IMR-90 (cell line): ENCODE results near the gene TRAP1. TPM values are rescaled to one million over a fixed set of nuclear protein-coding genes. Genes with fewer than 3 reads are reported as not detected.

Experiments
- ATAC-seq: fragments of 200-7000 bp; cut with Tn5 transposase; 2 replicates; pipeline ENCODE4 v1.9.1; 2020; ENCODE audit warnings: low read depth, mild to moderate bottlenecking, moderate library complexity
- BruUV-seq: library from RNA; stranded (reverse); fragments of 400-500 nt; replicated peaks from 2 replicates; lab custom pipeline; 2021; lab: Mats Ljungman, UMichigan
- CTCF ChIA-PET: fragments of 300-600 bp; formaldehyde crosslinking; extraction: SDS; loops from one replicate; lab custom pipeline; 2021; ENCODE audit warnings: antibody characterized with exemption; lab: Yijun Ruan, JAX
- POLR2A ChIA-PET: fragments of 300-600 bp; sonication (Branson Sonifier 250); formaldehyde crosslinking; loops from one replicate; lab custom pipeline; 2022; ENCODE audit warnings: antibody characterized with exemption; ENCODE audit not compliant: unreplicated experiment; lab: Charles Lee
- DNase-seq: peaks from one replicate; pipeline ENCODE4 v3.0.0; 2013
- H2AFZ ChIP-seq: replicated peaks from 2 replicates; pipeline ENCODE3; 2013; ENCODE audit warnings: low read length, mild to moderate bottlenecking; ENCODE audit not compliant: poor library complexity
- H2AK5ac ChIP-seq: 2 replicates; pipeline ENCODE4 v1.6.1; 2013; ENCODE audit warnings: low read depth, low read length, inconsistent platforms
- H2AK9ac ChIP-seq: replicated peaks from 2 replicates; pipeline ENCODE3; 2013; ENCODE audit warnings: mild to moderate bottlenecking, low read depth, low read length, moderate library complexity; ENCODE audit not compliant: poor library complexity
- H2BK120ac ChIP-seq: 2 replicates; pipeline ENCODE4 v1.6.1; 2013; ENCODE audit warnings: low read depth, low read length, inconsistent platforms
- H2BK15ac ChIP-seq: 3 replicates; pipeline ENCODE4 v1.6.1; 2013; ENCODE audit warnings: low read depth, low read length, inconsistent platforms
- H2BK20ac ChIP-seq: 2 replicates; pipeline ENCODE4 v1.6.1; 2013; ENCODE audit warnings: low read depth, mild to moderate bottlenecking, inconsistent platforms, low read length, moderate library complexity
- H2BK5ac ChIP-seq: 2 replicates; pipeline ENCODE4 v1.6.1; 2013; ENCODE audit warnings: mild to moderate bottlenecking, low read depth, low read length, inconsistent platforms; ENCODE audit not compliant: poor library complexity, severe bottlenecking
- H3K14ac ChIP-seq: replicated peaks from 2 replicates; pipeline ENCODE4 v1.6.1; 2013; ENCODE audit warnings: low read depth, low read length, inconsistent platforms
- H3K18ac ChIP-seq: 2 replicates; pipeline ENCODE4 v1.6.1; 2013; ENCODE audit warnings: low read depth, low read length, control low read depth
- H3K23ac ChIP-seq: 2 replicates; pipeline ENCODE4 v1.6.1; 2013; ENCODE audit warnings: low read depth, low read length, inconsistent platforms
- H3K27ac ChIP-seq: 2 replicates; pipeline ENCODE4 v1.5.1; 2013; ENCODE audit warnings: mild to moderate bottlenecking, control low read depth, low read length; ENCODE audit not compliant: insufficient read depth
- H3K27me3 ChIP-seq: 2 replicates; pipeline ENCODE4 v1.6.1; 2013; ENCODE audit warnings: low read length; ENCODE audit not compliant: control insufficient read depth, insufficient read depth
- H3K36me3 ChIP-seq: 2 replicates; pipeline ENCODE4 v1.6.1; 2013; ENCODE audit warnings: low read length, mixed read lengths; ENCODE audit not compliant: control insufficient read depth, insufficient read depth
- H3K4ac ChIP-seq: 2 replicates; pipeline ENCODE4 v1.6.1; 2013; ENCODE audit warnings: low read depth, low read length, inconsistent platforms
- H3K4me1 ChIP-seq: 2 replicates; pipeline ENCODE4 v1.6.1; 2013; ENCODE audit warnings: low read length, mixed read lengths; ENCODE audit not compliant: control insufficient read depth, insufficient read depth
- H3K4me2 ChIP-seq: 2 replicates; pipeline ENCODE4 v1.6.1; 2013; ENCODE audit warnings: low read depth, mild to moderate bottlenecking, control low read depth, low read length, moderate library complexity
- H3K4me3 ChIP-seq: 2 replicates; pipeline ENCODE4 v1.5.1; 2013; ENCODE audit warnings: low read depth, mild to moderate bottlenecking, control low read depth, low read length, moderate library complexity; ENCODE audit not compliant: insufficient read depth
- H3K56ac ChIP-seq: 2 replicates; pipeline ENCODE4 v1.6.1; 2013; ENCODE audit warnings: low read length, inconsistent platforms; ENCODE audit not compliant: insufficient read depth; ENCODE audit errors: extremely low read depth
- H3K79me1 ChIP-seq, 2 experiments: 2 replicates each; pipeline ENCODE4 v1.6.1; 2013; ENCODE audit warnings: low read length in 2 of 2, inconsistent platforms in 1 of 2, low read depth in 1 of 2
- H3K9ac ChIP-seq: 2 replicates; pipeline ENCODE4 v1.6.1; 2013; ENCODE audit warnings: low read depth, low read length, control low read depth
- H3K9me1 ChIP-seq: 2 replicates; pipeline ENCODE4 v1.6.1; 2013; ENCODE audit warnings: low read length, inconsistent platforms; ENCODE audit not compliant: insufficient read depth
- H3K9me3 ChIP-seq: 2 replicates; pipeline ENCODE4 v1.6.1; 2013; ENCODE audit warnings: low read length; ENCODE audit not compliant: control insufficient read depth, insufficient read depth
- H4K20me1 ChIP-seq: 2 replicates; pipeline ENCODE4 v1.6.1; 2013; ENCODE audit warnings: low read length, inconsistent platforms; ENCODE audit not compliant: insufficient read depth
- H4K5ac ChIP-seq: 2 replicates; pipeline ENCODE4 v1.6.1; 2013; ENCODE audit warnings: mild to moderate bottlenecking, low read depth, low read length, control low read depth
- H4K8ac ChIP-seq, 2 experiments: 2 replicates each; pipeline ENCODE4 v1.6.1; 2013; ENCODE audit warnings: low read depth in 2 of 2, low read length in 2 of 2, control low read depth in 1 of 2, inconsistent platforms in 1 of 2
- H4K91ac ChIP-seq: 2 replicates; pipeline ENCODE4 v1.6.1; 2013; ENCODE audit warnings: low read depth, low read length, inconsistent platforms; ENCODE audit not compliant: insufficient read depth
- BHLHE40 ChIP-seq: fragments of 150-350 bp; IDR thresholded peaks from 2 replicates; pipeline ENCODE4 v1.6.1; 2016; ENCODE audit warnings: mild to moderate bottlenecking, low read depth, low read length
- CEBPB ChIP-seq: IDR thresholded peaks from 2 replicates; pipeline ENCODE4 v1.6.1; 2012; ENCODE audit warnings: low read depth, low read length, improper control_type of control experiment
- CHD1 ChIP-seq: IDR thresholded peaks from 2 replicates; pipeline ENCODE4 v1.6.1; 2012; ENCODE audit warnings: low read depth, low read length, improper control_type of control experiment
- MAFK ChIP-seq: IDR thresholded peaks from 2 replicates; pipeline ENCODE4 v1.6.1; 2012; ENCODE audit warnings: low read depth, low read length, improper control_type of control experiment
- MAZ ChIP-seq: IDR thresholded peaks from 2 replicates; pipeline ENCODE4 v1.6.1; 2012; ENCODE audit warnings: low read depth, mild to moderate bottlenecking, low read length, improper control_type of control experiment, moderate library complexity, borderline replicate concordance
- MXI1 ChIP-seq: IDR thresholded peaks from 2 replicates; pipeline ENCODE4 v1.6.1; 2012; ENCODE audit warnings: low read depth, mild to moderate bottlenecking, low read length, moderate library complexity, borderline replicate concordance
- NFE2L2 ChIP-seq: fragments of 150-350 bp; IDR thresholded peaks from 2 replicates; pipeline ENCODE4 v1.6.1; 2016; ENCODE audit warnings: low read depth, mild to moderate bottlenecking, low read length
- RAD21 ChIP-seq: IDR thresholded peaks from 2 replicates; pipeline ENCODE4 v1.6.1; 2012; ENCODE audit warnings: low read length, improper control_type of control experiment
- USF2 ChIP-seq: fragments of 150-350 bp; IDR thresholded peaks from 2 replicates; pipeline ENCODE4 v1.6.1; 2017; ENCODE audit warnings: mild to moderate bottlenecking, antibody characterized with exemption, low read length, low read depth
- WGBS, 2 experiments: methylation state at CpG; one replicate each; pipeline versions ENCODE4 v1.1.5 to v1.1.7; 2013; ENCODE audit warnings: missing lambda C conversion rate in 2 of 2; ENCODE audit not compliant: insufficient read length in 1 of 2; ENCODE audit errors: extremely low coverage in 2 of 2; 5-methylcytosine and 5-hydroxymethylcytosine counted together
- dilution Hi-C: fragments of 300-500 bp; cut with HindIII; formaldehyde crosslinking; loops from one replicate; pipeline ENCODE4 v1.14.3; 2018; ENCODE audit warnings: low sequenced_read_pairs; ENCODE audit not compliant: unreplicated experiment
- in situ Hi-C: fragments of 300-500 bp; cut with MboI; formaldehyde crosslinking; loops from 3 replicates; pipeline ENCODE4 v1.14.3; 2019; ENCODE audit warnings: low sequenced_read_pairs, inconsistent platforms, mixed read lengths
- intact Hi-C: fragments of 100-400 bp; cut with micrococcal nuclease; formaldehyde crosslinking; loops from 2 replicates; pipeline ENCODE4 v1.10.0; 2022
- polyA plus RNA-seq, 3 experiments: library from polyadenylated mRNA; depleted of rRNA; stranded (reverse); fragments of >200 nt; gene quantifications; 2 replicates each; pipeline ENCODE4 v1.2.3, GENCODE V29; 2012; ENCODE audit warnings: low replicate concordance in 1 of 3
- total RNA-seq: library from RNA; depleted of rRNA; stranded (reverse); fragments of >200 nt; gene quantifications from 2 replicates; pipeline ENCODE4 v1.2.3, GENCODE V29; 2012

TRAP1 gene
- total and polyA plus RNA-seq, 2 of the 4 experiments (the other 2 are of a cell fraction): 139 to 145 TPM

GRCh38 chr16:3645504-3646347 is 71.6 kb downstream of the TRAP1 start:
- Histone ChIP-seq H3K18ac (peak overlapping the region; percentile 46; the same call in 1 of the 2 replicates), H4K5ac (no peak overlapping the region; the same call in 1 of the 2 replicates), H4K8ac (peak overlapping the region in 1 of 2 experiments; percentile 61; a peak in 1 of 4 replicates), H2BK5ac (no peak overlapping the region), H3K9me3 (no peaks in the 10 kb centered on the region), H3K36me3 (peaks cover 7% of the 10 kb centered on the region; the same call in 1 of the 2 replicates), H3K27ac (peak overlapping the region; percentile 37; the same call in 1 of the 2 replicates), H2AK5ac (no peak overlapping the region), H3K14ac (peak overlapping the region; percentile 57; the same call in 1 of the 2 replicates), H2AK9ac (peak overlapping the region; percentile 2), H3K9me1 (peaks cover 12% of the 10 kb centered on the region), H2BK120ac (no peak overlapping the region), H3K27me3 (no peaks in the 10 kb centered on the region), H3K4me3 (no peak overlapping the region), H4K20me1 (no peaks in the 10 kb centered on the region; the same call in none of the 2 replicates), H3K56ac (no peak overlapping the region), H4K91ac (no peak overlapping the region), H3K4me1 (peaks cover 10% of the 10 kb centered on the region), H3K4ac (no peak overlapping the region; the same call in 1 of the 2 replicates), H2BK15ac (no peak overlapping the region), H3K79me1 (no peaks in the 10 kb centered on the region; a peak in 2 of 4 replicates), H3K23ac (peak overlapping the region; percentile 17; the same call in 1 of the 2 replicates), H2AFZ (peak overlapping the region; percentile 6), H2BK20ac (no peak overlapping the region), H3K4me2 (peak overlapping the region; percentile 48; the same call in 1 of the 2 replicates), H3K9ac (peak overlapping the region; percentile 57; the same call in 1 of the 2 replicates)
- dilution Hi-C loops (no loop called here), intact Hi-C loops (no loop called here), in situ Hi-C loops (no loop called here)
- CTCF ChIA-PET: interaction anchor here (0.6 kb wide), 1 partner anchor 11 kb away, joined by 7 read pairs; no protein-coding TSS in a partner anchor
- peak; percentile 88 for ATAC-seq
- POLR2A ChIA-PET: no interaction called here
- WGBS, 2 experiments: 41% methylated on average over 6 of the region's 19 CpGs; no CpG with 5 or more reads in 1 of the 2 experiments
- peak; percentile 73 for DNase-seq
- BruUV-seq: no TSS peak
- TF ChIP-seq BHLHE40: no peak
- TF ChIP-seq CEBPB: peak; percentile 78
- no peak for TF ChIP-seq MAZ
- TF ChIP-seq NFE2L2: peak; percentile 63; the same call in 1 of the 2 replicates
- no peak for TF ChIP-seq USF2
- no peak for TF ChIP-seq MAFK
- 0 out of 2 replicates have a peak, but pooled peaks have one; percentile 1 for TF ChIP-seq RAD21
- no peak for TF ChIP-seq CHD1
- peak; percentile 92; the same call in 1 of the 2 replicates for TF ChIP-seq MXI1
